Osteocyte (in vitro differentiated cells): ENCODE results near the gene CHST7. TPM values are rescaled to one million over a fixed set of nuclear protein-coding genes. Genes with fewer than 3 reads are reported as not detected.

Experiments used
- DNase-seq: peaks from one replicate; pipeline ENCODE4 v3.0.0; 2021; ENCODE audit warnings: mixed read lengths; ENCODE audit not compliant: unreplicated experiment; ENCODE audit errors: extremely low spot score
- H3K27ac Mint-ChIP-seq: one replicate; pipeline ENCODE4 v1.8.0; 2021; ENCODE audit warnings: mild to moderate bottlenecking, mixed read lengths; ENCODE audit not compliant: unreplicated experiment
- H3K27me3 Mint-ChIP-seq: one replicate; pipeline ENCODE4 v1.8.0; 2021; ENCODE audit warnings: mixed read lengths; ENCODE audit not compliant: unreplicated experiment
- H3K36me3 Mint-ChIP-seq: one replicate; pipeline ENCODE4 v1.8.0; 2021; ENCODE audit warnings: mixed read lengths; ENCODE audit not compliant: unreplicated experiment
- H3K4me1 Mint-ChIP-seq: one replicate; pipeline ENCODE4 v1.8.0; 2021; ENCODE audit warnings: mixed read lengths; ENCODE audit not compliant: unreplicated experiment
- H3K4me3 Mint-ChIP-seq: one replicate; pipeline ENCODE4 v1.8.0; 2021; ENCODE audit warnings: mild to moderate bottlenecking, moderate library complexity, mixed read lengths; ENCODE audit not compliant: unreplicated experiment
- H3K9me3 Mint-ChIP-seq: one replicate; pipeline ENCODE4 v1.8.0; 2021; ENCODE audit warnings: mixed read lengths; ENCODE audit not compliant: unreplicated experiment
- CTCF ChIP-seq: fragments of 200-600 bp; sonication (generic); IDR thresholded peaks from 2 replicates; pipeline ENCODE4 v1.5.0; 2021; ENCODE audit warnings: antibody characterized with exemption, mild to moderate bottlenecking, moderate library complexity
- total RNA-seq: library from RNA; stranded (reverse); gene quantifications from 2 replicates; pipeline ENCODE4 v1.2.1, GENCODE V29; 2021

The CHST7 gene
- total RNA-seq, 1 donor from 2014 or later, result 14.8 TPM

GRCh38 chrX:46628460-46629371 lies 55.2 kb downstream of the CHST7 start:
- Mint-ChIP-seq H3K27ac (peak overlapping the region; percentile 70), H3K4me3 (no peak overlapping the region), H3K4me1 (peaks cover 20% of the 10 kb centered on the region), H3K27me3 (no peaks in the 10 kb centered on the region), H3K9me3 (peaks cover 11% of the 10 kb centered on the region), H3K36me3 (no peaks in the 10 kb centered on the region)
- no peak for DNase-seq
- no peak for TF ChIP-seq CTCF

GRCh38 chrX:46630141-46630540 lies 56.6 kb downstream of the CHST7 start:
- no peak for DNase-seq
- Mint-ChIP-seq H3K36me3 (no peaks in the 10 kb centered on the region), H3K27ac (no peak overlapping the region), H3K9me3 (peaks cover 11% of the 10 kb centered on the region), H3K4me3 (no peak overlapping the region), H3K4me1 (peaks cover 20% of the 10 kb centered on the region), H3K27me3 (no peaks in the 10 kb centered on the region)
- no peak for TF ChIP-seq CTCF

DNA sequence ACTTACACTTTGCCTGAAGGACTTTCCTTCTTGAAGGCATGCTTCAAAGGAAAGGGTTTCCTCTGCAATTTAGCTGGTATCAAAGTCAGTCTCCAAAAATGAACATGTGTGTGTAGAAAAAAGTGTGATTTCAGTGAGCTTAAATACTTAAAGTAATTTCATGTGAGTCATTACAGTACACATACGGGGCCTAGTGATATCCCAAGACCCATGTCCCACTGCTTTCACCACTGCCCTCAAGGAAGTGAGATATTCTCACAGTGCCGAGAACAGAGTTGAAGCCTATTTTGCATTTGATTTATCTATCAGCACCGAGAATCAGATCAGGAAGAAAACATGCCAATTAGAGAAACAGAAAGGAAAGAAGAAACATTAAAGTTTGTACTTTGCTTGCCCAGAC lies 61.0 kb downstream of the CHST7 start:
- Mint-ChIP-seq H3K27ac (no peak overlapping the region), H3K9me3 (peaks cover 11% of the 10 kb centered on the region), H3K27me3 (no peaks in the 10 kb centered on the region), H3K4me1 (peaks cover 2% of the 10 kb centered on the region), H3K4me3 (no peak overlapping the region), H3K36me3 (no peaks in the 10 kb centered on the region)
- DNase-seq, result no peak
- TF ChIP-seq CTCF, result no peak

DNA sequence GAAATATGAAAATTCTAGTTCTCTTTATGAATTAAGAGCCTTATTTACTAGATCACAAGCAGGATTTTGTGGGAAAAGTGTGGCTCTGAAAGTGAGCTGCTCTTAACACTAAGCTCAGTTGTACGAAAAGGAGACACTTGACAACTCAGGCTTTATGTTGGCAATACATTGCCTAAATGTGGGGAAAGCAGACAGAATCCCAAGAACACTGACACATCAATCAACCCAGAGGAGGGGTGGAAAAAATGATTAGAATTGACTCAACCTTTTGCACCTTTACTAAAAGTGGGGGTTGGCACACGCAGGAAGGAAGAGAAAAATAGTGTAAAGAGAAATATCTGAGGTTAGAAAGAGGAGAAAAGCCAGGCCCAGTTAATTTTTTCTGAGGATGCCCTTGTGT lies 61.6 kb downstream of the CHST7 start:
- Mint-ChIP-seq H3K4me1 (peaks cover 2% of the 10 kb centered on the region), H3K36me3 (no peaks in the 10 kb centered on the region), H3K4me3 (no peak overlapping the region), H3K27ac (no peak overlapping the region), H3K9me3 (peaks cover 11% of the 10 kb centered on the region), H3K27me3 (no peaks in the 10 kb centered on the region)
- no peak for TF ChIP-seq CTCF
- no peak for DNase-seq

DNA sequence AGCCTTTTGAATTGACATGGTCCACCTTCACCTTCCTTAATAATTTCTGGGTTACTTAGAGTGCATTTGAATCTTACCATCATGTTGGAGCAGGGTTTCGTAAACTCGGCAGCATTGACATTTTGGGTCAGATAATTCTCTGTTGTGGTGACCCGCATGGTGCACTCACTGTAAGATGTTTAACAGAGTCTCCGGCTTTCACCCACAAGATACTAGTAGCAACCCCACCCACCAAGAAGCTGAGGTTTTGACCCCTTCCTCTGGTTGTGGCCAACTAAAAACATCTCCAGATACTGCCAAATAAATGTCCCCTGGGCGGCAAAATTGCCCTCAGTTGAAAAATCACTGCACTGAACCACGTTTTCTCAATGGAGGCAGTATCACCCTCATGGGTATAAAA lies 62.7 kb downstream of the CHST7 start:
- TF ChIP-seq CTCF, result no peak
- no peaks in the 10 kb centered on the region for H3K27me3 Mint-ChIP-seq
- no peak overlapping the region for H3K4me3 Mint-ChIP-seq
- H3K9me3 Mint-ChIP-seq, result peaks cover 11% of the 10 kb centered on the region
- H3K36me3 Mint-ChIP-seq, result no peaks in the 10 kb centered on the region
- no peak overlapping the region for H3K27ac Mint-ChIP-seq
- H3K4me1 Mint-ChIP-seq, result peaks cover 2% of the 10 kb centered on the region
- DNase-seq, result no peak
